ENCODE results near the gene LRRC9. TPM values are rescaled to one million over a fixed set of nuclear protein-coding genes. Genes with fewer than 3 reads are reported as not detected.
"Not testable (repeated sequence)": the region's sequence is repeated elsewhere in the genome, so short reads cannot be mapped to it uniquely, and the experiment has no call there.

The LRRC9 gene
- total and polyA plus RNA-seq, 2 experiments from 2014 or later = 2.2 to 3.1 TPM

DNA sequence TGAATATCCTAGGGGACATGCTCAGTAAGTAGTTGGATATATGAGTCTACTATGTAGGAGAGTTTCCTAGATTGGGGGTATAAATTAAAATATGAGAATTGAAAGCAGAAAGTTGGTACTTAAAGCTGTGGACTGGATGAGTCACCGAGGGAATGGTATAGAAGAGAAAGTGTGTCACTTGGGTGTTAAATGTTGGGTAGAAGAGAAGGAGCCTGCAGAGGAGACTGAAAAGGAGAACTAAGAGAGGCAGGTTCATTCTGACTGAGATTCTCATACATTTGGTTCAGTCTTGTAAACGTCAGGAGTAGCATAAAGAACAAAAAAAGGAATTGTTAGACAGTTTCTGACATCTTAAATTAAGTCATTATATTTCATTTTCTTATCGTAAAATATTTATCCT lies 19.9 kb downstream of the LRRC9 start (continued):
- TF ChIP-seq, protein P1, sequence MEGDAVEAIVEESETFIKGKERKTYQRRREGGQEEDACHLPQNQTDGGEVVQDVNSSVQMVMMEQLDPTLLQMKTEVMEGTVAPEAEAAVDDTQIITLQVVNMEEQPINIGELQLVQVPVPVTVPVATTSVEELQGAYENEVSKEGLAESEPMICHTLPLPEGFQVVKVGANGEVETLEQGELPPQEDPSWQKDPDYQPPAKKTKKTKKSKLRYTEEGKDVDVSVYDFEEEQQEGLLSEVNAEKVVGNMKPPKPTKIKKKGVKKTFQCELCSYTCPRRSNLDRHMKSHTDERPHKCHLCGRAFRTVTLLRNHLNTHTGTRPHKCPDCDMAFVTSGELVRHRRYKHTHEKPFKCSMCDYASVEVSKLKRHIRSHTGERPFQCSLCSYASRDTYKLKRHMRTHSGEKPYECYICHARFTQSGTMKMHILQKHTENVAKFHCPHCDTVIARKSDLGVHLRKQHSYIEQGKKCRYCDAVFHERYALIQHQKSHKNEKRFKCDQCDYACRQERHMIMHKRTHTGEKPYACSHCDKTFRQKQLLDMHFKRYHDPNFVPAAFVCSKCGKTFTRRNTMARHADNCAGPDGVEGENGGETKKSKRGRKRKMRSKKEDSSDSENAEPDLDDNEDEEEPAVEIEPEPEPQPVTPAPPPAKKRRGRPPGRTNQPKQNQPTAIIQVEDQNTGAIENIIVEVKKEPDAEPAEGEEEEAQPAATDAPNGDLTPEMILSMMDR (conservative IDR thresholded peaks at IDR 0.05; ENCODE audit: low read depth in 2 of 2) = no peak
- no peak for TF ChIP-seq JUNB (IDR thresholded peaks at IDR 0.05; ENCODE audit: unreplicated experiment)
- no peak for TF ChIP-seq ZNF114 (CRISPR knock-in tag; IDR thresholded peaks at IDR 0.05)
- TF ChIP-seq, protein P2, sequence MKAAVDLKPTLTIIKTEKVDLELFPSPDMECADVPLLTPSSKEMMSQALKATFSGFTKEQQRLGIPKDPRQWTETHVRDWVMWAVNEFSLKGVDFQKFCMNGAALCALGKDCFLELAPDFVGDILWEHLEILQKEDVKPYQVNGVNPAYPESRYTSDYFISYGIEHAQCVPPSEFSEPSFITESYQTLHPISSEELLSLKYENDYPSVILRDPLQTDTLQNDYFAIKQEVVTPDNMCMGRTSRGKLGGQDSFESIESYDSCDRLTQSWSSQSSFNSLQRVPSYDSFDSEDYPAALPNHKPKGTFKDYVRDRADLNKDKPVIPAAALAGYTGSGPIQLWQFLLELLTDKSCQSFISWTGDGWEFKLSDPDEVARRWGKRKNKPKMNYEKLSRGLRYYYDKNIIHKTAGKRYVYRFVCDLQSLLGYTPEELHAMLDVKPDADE (IDR thresholded peaks at IDR 0.05) = no peak
- no peak for TF ChIP-seq NANOG (IDR thresholded peaks at IDR 0.05; ENCODE audit: borderline replicate concordance)

DNA sequence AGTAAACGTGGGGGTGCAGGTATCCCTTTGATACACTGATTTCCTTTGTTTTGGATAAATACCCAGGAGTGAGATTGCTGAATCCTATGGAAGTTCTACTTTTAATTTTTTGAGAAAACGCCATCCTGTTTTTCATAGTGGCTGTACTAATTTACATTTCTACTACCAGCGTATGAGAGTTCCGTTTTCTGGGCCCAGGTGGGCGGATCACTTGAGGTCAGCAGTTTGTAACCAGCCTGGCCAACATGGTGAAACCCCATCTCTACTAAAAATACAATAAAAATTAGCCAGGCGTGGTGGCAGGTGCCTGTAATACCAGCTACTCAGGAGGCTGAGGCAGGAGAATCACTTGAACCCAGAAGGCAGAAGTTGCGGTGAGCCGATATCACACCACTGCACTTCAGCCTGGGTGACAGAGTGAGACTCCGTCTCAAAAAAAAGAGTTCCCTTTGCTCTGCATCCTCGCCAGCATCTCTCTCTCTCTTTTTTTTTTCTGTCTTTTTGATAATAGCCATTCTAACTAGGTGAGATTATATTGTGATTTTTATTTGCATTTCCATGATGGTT lies 22.4 kb downstream of the LRRC9 start:
- H3K27ac ChIP-seq (ENCODE audit: low read depth); H3K36me3 ChIP-seq (ENCODE audit: insufficient read depth); H3K4me3 Mint-ChIP-seq; H3K9me3 Mint-ChIP-seq; H3K79me2 ChIP-seq (replicated peaks; ENCODE audit: insufficient read depth); ATAC-seq; H2AFZ ChIP-seq; H3K36me3 Mint-ChIP-seq (ENCODE audit: low read depth); H3K4me1 Mint-ChIP-seq; H3K9me2 ChIP-seq (ENCODE audit: insufficient read depth); H3K27ac Mint-ChIP-seq; H3K4me2 ChIP-seq; H4K20me1 ChIP-seq (replicated peaks; ENCODE audit: insufficient read depth); H3K27me3 ChIP-seq (ENCODE audit: insufficient read depth); H3K4me1 ChIP-seq (ENCODE audit: insufficient read depth); H3K27me3 Mint-ChIP-seq (ENCODE audit: insufficient read depth, low read depth, poor library complexity); H3K4me3 ChIP-seq; DNase-seq (ENCODE audit: low spot score); H3F3A ChIP-seq (replicated peaks; ENCODE audit: low read depth): not testable (repeated sequence)

DNA sequence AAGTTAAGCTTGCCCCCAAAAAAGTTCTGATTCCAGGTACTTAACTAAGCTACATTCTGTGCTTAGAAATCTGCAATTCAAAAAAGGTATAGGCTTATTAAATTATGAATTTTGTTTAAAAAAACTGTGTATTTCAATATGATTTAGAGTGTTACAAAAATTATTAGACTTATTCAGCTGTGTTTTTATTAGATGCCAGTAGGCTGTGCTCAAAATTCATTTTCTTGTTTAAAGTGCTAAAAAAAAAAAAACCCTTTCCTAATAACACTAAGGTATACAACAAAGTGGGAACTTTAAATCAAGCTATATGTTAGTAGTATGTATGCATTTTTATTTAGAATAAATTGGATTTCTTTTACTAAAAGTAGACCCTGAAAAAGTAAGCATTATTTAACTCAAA lies 25.0 kb downstream of the LRRC9 start:
- H3K9me2 ChIP-seq (ENCODE audit: insufficient read depth) = no peaks in the 10 kb centered on the region
- H3K4me1 ChIP-seq (ENCODE audit: insufficient read depth) = no peaks in the 10 kb centered on the region
- Mint-ChIP-seq H3K27me3 (ENCODE audit: insufficient read depth, low read depth, poor library complexity) (no peaks in the 10 kb centered on the region), H3K4me1 (no peaks in the 10 kb centered on the region), H3K4me3 (no peak overlapping the region), H3K36me3 (ENCODE audit: low read depth) (no peaks in the 10 kb centered on the region), H3K9me3 (peaks cover 6% of the 10 kb centered on the region; the same call in 2 of the 3 replicates), H3K27ac (no peak overlapping the region)
- H2AFZ ChIP-seq = no peak overlapping the region
- no peak overlapping the region for H3K4me3 ChIP-seq
- no peak for ATAC-seq
- H3F3A ChIP-seq (replicated peaks; ENCODE audit: low read depth) = no peaks in the 10 kb centered on the region
- H4K20me1 ChIP-seq (replicated peaks; ENCODE audit: insufficient read depth) = no peaks in the 10 kb centered on the region
- no peak for DNase-seq (ENCODE audit: low spot score)
- H3K79me2 ChIP-seq (replicated peaks; ENCODE audit: insufficient read depth) = no peaks in the 10 kb centered on the region
- no peaks in the 10 kb centered on the region for H3K36me3 ChIP-seq (ENCODE audit: insufficient read depth)
- no peaks in the 10 kb centered on the region for H3K27me3 ChIP-seq (ENCODE audit: insufficient read depth)
- no peak overlapping the region for H3K4me2 ChIP-seq
- no peak overlapping the region for H3K27ac ChIP-seq (ENCODE audit: low read depth)
- no peak for TF ChIP-seq NANOG (IDR thresholded peaks at IDR 0.05; ENCODE audit: borderline replicate concordance)
- TF ChIP-seq ZNF331 (CRISPR knock-in tag; IDR thresholded peaks at IDR 0.05; ENCODE audit: low read depth) = no peak
- TF ChIP-seq, protein P2 (IDR thresholded peaks at IDR 0.05) = no peak
- TF ChIP-seq POLR2AphosphoS5 (IDR thresholded peaks at IDR 0.05; ENCODE audit: low read depth) = no peak
- no peak for TF ChIP-seq STAT1 (IDR thresholded peaks at IDR 0.05; ENCODE audit: unreplicated experiment)
- TF ChIP-seq CREB1 (CRISPR knock-in tag; IDR thresholded peaks at IDR 0.05; ENCODE audit: low read depth) = no peak
- TF ChIP-seq, protein P3, sequence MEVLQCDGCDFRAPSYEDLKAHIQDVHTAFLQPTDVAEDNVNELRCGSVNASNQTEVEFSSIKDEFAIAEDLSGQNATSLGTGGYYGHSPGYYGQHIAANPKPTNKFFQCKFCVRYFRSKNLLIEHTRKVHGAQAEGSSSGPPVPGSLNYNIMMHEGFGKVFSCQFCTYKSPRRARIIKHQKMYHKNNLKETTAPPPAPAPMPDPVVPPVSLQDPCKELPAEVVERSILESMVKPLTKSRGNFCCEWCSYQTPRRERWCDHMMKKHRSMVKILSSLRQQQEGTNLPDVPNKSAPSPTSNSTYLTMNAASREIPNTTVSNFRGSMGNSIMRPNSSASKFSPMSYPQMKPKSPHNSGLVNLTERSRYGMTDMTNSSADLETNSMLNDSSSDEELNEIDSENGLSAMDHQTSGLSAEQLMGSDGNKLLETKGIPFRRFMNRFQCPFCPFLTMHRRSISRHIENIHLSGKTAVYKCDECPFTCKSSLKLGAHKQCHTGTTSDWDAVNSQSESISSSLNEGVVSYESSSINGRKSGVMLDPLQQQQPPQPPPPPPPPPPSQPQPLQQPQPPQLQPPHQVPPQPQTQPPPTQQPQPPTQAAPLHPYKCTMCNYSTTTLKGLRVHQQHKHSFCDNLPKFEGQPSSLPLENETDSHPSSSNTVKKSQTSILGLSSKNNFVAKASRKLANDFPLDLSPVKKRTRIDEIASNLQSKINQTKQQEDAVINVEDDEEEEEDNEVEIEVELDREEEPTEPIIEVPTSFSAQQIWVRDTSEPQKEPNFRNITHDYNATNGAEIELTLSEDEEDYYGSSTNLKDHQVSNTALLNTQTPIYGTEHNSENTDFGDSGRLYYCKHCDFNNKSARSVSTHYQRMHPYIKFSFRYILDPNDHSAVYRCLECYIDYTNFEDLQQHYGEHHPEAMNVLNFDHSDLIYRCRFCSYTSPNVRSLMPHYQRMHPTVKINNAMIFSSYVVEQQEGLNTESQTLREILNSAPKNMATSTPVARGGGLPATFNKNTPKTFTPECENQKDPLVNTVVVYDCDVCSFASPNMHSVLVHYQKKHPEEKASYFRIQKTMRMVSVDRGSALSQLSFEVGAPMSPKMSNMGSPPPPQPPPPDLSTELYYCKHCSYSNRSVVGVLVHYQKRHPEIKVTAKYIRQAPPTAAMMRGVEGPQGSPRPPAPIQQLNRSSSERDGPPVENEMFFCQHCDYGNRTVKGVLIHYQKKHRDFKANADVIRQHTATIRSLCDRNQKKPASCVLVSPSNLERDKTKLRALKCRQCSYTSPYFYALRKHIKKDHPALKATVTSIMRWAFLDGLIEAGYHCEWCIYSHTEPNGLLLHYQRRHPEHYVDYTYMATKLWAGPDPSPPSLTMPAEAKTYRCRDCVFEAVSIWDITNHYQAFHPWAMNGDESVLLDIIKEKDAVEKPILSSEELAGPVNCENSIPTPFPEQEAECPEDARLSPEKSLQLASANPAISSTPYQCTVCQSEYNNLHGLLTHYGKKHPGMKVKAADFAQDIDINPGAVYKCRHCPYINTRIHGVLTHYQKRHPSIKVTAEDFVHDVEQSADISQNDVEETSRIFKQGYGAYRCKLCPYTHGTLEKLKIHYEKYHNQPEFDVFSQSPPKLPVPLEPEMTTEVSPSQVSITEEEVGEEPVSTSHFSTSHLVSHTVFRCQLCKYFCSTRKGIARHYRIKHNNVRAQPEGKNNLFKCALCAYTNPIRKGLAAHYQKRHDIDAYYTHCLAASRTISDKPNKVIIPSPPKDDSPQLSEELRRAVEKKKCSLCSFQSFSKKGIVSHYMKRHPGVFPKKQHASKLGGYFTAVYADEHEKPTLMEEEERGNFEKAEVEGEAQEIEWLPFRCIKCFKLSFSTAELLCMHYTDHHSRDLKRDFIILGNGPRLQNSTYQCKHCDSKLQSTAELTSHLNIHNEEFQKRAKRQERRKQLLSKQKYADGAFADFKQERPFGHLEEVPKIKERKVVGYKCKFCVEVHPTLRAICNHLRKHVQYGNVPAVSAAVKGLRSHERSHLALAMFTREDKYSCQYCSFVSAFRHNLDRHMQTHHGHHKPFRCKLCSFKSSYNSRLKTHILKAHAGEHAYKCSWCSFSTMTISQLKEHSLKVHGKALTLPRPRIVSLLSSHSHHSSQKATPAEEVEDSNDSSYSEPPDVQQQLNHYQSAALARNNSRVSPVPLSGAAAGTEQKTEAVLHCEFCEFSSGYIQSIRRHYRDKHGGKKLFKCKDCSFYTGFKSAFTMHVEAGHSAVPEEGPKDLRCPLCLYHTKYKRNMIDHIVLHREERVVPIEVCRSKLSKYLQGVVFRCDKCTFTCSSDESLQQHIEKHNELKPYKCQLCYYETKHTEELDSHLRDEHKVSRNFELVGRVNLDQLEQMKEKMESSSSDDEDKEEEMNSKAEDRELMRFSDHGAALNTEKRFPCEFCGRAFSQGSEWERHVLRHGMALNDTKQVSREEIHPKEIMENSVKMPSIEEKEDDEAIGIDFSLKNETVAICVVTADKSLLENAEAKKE (CRISPR knock-in tag; IDR thresholded peaks at IDR 0.05) = no peak
